ENCODE data around the gene MYO1D. TPM values are rescaled to one million over a fixed set of nuclear protein-coding genes. Genes with fewer than 3 reads are reported as not detected.

MYO1D gene
- total RNA-seq, 1 experiment from 2014 or later, result 29.9 TPM

DNA sequence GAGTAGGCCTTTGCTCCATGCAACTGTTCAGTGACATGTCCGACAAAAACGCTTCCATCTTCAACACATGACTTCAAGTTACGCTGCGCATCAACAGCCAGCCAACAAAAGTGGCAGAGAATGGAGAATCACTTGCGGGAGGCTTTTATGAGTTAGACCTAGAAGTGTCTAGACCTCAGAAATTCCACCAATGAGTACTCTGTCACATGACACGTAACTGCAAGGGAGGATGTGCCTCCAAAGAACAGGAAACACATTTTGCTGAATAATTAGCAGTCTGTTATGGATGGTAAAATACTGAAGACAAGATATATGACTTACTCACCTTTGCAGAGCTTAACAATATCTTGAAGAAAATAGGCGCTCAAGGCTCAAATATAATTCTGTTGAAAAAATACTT, 62.1 kb downstream of the MYO1D start:
- ATAC-seq (no peak), DNase-seq (ENCODE audit: low spot score) (no peak)
- TF ChIP-seq ZNF138 (CRISPR knock-in tag; conservative IDR thresholded peaks at IDR 0.05), result no peak
- TF ChIP-seq, protein P1, sequence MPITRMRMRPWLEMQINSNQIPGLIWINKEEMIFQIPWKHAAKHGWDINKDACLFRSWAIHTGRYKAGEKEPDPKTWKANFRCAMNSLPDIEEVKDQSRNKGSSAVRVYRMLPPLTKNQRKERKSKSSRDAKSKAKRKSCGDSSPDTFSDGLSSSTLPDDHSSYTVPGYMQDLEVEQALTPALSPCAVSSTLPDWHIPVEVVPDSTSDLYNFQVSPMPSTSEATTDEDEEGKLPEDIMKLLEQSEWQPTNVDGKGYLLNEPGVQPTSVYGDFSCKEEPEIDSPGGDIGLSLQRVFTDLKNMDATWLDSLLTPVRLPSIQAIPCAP (CRISPR knock-in tag; IDR thresholded peaks at IDR 0.05), result no peak
- TF ChIP-seq USF2 (CRISPR knock-in tag; IDR thresholded peaks at IDR 0.05), result no peak
- TF ChIP-seq TEAD1 (CRISPR knock-in tag; IDR thresholded peaks at IDR 0.05), result no peak
- TF ChIP-seq ZSCAN18 (CRISPR knock-in tag; IDR thresholded peaks at IDR 0.05), result no peak
- H3K27ac Mint-ChIP-seq, result no peak overlapping the region
- no peaks in the 10 kb centered on the region for H3K36me3 Mint-ChIP-seq
- no peaks in the 10 kb centered on the region for H3K27me3 Mint-ChIP-seq (ENCODE audit: low read depth)
- CTCF ChIA-PET, result no interaction called here
- peaks cover 13% of the 10 kb centered on the region for H3K4me1 Mint-ChIP-seq
- no peaks in the 10 kb centered on the region for H3K9me3 Mint-ChIP-seq
- POLR2A ChIA-PET, result no interaction called here
- no peak overlapping the region for H3K4me3 Mint-ChIP-seq

DNA sequence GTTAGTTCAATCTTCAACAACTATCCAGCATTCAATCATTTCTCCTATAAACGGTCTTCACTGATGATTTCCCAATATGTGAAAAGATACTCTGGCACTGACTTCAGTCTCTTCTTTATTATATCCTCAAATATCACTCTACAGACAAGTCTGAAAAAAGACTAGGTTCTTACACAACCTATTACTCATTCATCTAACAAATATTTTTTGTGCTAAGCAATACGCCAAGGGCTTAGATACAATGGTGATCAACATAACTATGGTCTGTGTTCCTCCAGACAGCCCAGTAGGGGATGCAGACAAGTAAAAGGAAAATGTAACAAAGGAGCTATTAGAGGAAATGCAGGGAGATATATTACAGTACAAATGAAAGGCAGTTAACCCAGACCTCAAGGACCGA, 63.9 kb downstream of the MYO1D start:
- 0 out of 2 replicates have a peak overlapping the region, but pooled peaks have one; percentile 11 for H3K27ac Mint-ChIP-seq
- ATAC-seq, result no peak; the same call in 1 of the 2 replicates
- H3K4me1 Mint-ChIP-seq, result peaks cover 17% of the 10 kb centered on the region
- TF ChIP-seq, protein P2, sequence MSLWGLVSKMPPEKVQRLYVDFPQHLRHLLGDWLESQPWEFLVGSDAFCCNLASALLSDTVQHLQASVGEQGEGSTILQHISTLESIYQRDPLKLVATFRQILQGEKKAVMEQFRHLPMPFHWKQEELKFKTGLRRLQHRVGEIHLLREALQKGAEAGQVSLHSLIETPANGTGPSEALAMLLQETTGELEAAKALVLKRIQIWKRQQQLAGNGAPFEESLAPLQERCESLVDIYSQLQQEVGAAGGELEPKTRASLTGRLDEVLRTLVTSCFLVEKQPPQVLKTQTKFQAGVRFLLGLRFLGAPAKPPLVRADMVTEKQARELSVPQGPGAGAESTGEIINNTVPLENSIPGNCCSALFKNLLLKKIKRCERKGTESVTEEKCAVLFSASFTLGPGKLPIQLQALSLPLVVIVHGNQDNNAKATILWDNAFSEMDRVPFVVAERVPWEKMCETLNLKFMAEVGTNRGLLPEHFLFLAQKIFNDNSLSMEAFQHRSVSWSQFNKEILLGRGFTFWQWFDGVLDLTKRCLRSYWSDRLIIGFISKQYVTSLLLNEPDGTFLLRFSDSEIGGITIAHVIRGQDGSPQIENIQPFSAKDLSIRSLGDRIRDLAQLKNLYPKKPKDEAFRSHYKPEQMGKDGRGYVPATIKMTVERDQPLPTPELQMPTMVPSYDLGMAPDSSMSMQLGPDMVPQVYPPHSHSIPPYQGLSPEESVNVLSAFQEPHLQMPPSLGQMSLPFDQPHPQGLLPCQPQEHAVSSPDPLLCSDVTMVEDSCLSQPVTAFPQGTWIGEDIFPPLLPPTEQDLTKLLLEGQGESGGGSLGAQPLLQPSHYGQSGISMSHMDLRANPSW (CRISPR knock-in tag; conservative IDR thresholded peaks at IDR 0.05; ENCODE audit: low read depth), result no peak
- no peak for TF ChIP-seq ELF4 (CRISPR knock-in tag; IDR thresholded peaks at IDR 0.05; ENCODE audit: low read depth)
- TF ChIP-seq ZNF263 (CRISPR knock-in tag; IDR thresholded peaks at IDR 0.05; ENCODE audit: low read depth), result no peak
- TF ChIP-seq, protein P3, sequence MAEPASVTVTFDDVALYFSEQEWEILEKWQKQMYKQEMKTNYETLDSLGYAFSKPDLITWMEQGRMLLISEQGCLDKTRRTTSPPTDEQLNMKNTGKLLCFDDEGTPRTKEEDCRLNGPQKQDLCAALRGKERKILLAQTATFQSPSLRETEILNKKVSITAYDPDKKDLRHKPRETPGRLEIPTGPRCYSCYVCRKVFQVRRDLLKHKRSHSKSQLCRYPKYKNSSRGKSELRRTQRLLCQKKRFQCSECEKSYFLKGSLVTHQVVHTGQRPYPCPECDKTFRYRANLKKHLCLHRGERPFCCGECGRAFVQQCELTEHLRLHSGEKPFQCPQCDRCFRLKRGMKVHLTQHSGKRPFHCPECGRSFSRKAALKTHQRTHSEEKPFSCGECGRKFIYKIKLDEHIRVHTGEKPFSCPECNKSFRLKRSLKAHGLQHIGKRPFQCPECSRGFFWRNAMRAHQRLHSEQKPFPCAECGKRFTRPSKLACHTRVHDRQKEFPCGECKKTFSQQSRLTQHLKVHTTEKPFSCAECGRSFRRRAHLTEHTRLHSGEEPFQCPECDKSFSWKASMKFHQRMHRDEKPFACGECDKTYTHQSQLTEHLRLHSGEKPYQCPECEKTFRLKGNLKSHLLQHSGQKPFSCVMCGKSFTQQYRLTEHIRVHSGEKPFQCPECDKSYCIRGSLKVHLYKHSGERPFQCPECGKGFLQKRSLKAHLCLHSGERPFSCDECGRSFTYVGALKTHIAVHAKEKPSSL (CRISPR knock-in tag; conservative IDR thresholded peaks at IDR 0.05), result no peak
- TF ChIP-seq FOXP1 (CRISPR knock-in tag; IDR thresholded peaks at IDR 0.05; ENCODE audit: borderline replicate concordance), result no peak
- TF ChIP-seq, protein P4, sequence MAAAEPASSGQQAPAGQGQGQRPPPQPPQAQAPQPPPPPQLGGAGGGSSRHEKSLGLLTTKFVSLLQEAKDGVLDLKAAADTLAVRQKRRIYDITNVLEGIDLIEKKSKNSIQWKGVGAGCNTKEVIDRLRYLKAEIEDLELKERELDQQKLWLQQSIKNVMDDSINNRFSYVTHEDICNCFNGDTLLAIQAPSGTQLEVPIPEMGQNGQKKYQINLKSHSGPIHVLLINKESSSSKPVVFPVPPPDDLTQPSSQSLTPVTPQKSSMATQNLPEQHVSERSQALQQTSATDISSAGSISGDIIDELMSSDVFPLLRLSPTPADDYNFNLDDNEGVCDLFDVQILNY (CRISPR knock-in tag; IDR thresholded peaks at IDR 0.05), result no peak
- TF ChIP-seq CREM (CRISPR knock-in tag; IDR thresholded peaks at IDR 0.05), result no peak
- TF ChIP-seq ZBTB21 (CRISPR knock-in tag; IDR thresholded peaks at IDR 0.05; ENCODE audit: borderline replicate concordance), result no peak
- no peak for TF ChIP-seq ZNF317 (CRISPR knock-in tag; IDR thresholded peaks at IDR 0.05; ENCODE audit: borderline replicate concordance, low read depth)
- H3K9me3 Mint-ChIP-seq, result no peaks in the 10 kb centered on the region
- ChIA-PET POLR2A (no interaction called here), CTCF (interaction anchor here (1.2 to 1.4 kb wide), 4 partner anchors 10 to 124 kb away, joined by 3 to 6 read pairs (median 4); partner anchors contain the start of gene MYO1D)
- H3K36me3 Mint-ChIP-seq, result no peaks in the 10 kb centered on the region
- no peak for DNase-seq (ENCODE audit: low spot score)
- no peaks in the 10 kb centered on the region for H3K27me3 Mint-ChIP-seq (ENCODE audit: low read depth)
- H3K4me3 Mint-ChIP-seq, result no peak overlapping the region
